Measurements from ENCODE around the gene CCDC93. TPM values are rescaled to one million over a fixed set of nuclear protein-coding genes. Genes with fewer than 3 reads are reported as not detected.

The CCDC93 gene
- total RNA-seq, 1 donor from 2014 or later: 64.5 TPM

- Mint-ChIP-seq H3K9me3 (ENCODE audit: unreplicated experiment) (no peaks in the 10 kb centered on the region), H3K27ac (ENCODE audit: unreplicated experiment) (peak overlapping the region; percentile 3), H3K27me3 (ENCODE audit: unreplicated experiment) (no peaks in the 10 kb centered on the region), H3K36me3 (ENCODE audit: low read depth, unreplicated experiment) (peaks cover 51% of the 10 kb centered on the region), H3K4me3 (ENCODE audit: unreplicated experiment) (peak overlapping the region; percentile 26), H3K4me1 (ENCODE audit: unreplicated experiment) (peaks cover 36% of the 10 kb centered on the region)
- DNase-seq (ENCODE audit: low spot score): no peak
- TF ChIP-seq, protein P1, sequence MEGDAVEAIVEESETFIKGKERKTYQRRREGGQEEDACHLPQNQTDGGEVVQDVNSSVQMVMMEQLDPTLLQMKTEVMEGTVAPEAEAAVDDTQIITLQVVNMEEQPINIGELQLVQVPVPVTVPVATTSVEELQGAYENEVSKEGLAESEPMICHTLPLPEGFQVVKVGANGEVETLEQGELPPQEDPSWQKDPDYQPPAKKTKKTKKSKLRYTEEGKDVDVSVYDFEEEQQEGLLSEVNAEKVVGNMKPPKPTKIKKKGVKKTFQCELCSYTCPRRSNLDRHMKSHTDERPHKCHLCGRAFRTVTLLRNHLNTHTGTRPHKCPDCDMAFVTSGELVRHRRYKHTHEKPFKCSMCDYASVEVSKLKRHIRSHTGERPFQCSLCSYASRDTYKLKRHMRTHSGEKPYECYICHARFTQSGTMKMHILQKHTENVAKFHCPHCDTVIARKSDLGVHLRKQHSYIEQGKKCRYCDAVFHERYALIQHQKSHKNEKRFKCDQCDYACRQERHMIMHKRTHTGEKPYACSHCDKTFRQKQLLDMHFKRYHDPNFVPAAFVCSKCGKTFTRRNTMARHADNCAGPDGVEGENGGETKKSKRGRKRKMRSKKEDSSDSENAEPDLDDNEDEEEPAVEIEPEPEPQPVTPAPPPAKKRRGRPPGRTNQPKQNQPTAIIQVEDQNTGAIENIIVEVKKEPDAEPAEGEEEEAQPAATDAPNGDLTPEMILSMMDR (IDR thresholded peaks at IDR 0.05; ENCODE audit: unreplicated experiment): no peak
These were observed 56.3 kb downstream of the CCDC93 start for GRCh38 chr2:117957616-117958015.

GRCh38 chr2:117956036-117956796 is 57.7 kb downstream of the CCDC93 start:
- no peak for DNase-seq (ENCODE audit: low spot score)
- Mint-ChIP-seq H3K27ac (ENCODE audit: unreplicated experiment) (no peak overlapping the region), H3K9me3 (ENCODE audit: unreplicated experiment) (no peaks in the 10 kb centered on the region), H3K4me1 (ENCODE audit: unreplicated experiment) (peaks cover 28% of the 10 kb centered on the region), H3K27me3 (ENCODE audit: unreplicated experiment) (no peaks in the 10 kb centered on the region), H3K4me3 (ENCODE audit: unreplicated experiment) (no peak overlapping the region), H3K36me3 (ENCODE audit: low read depth, unreplicated experiment) (peaks cover 64% of the 10 kb centered on the region)
- TF ChIP-seq, protein P1 (IDR thresholded peaks at IDR 0.05; ENCODE audit: unreplicated experiment): no peak

DNA sequence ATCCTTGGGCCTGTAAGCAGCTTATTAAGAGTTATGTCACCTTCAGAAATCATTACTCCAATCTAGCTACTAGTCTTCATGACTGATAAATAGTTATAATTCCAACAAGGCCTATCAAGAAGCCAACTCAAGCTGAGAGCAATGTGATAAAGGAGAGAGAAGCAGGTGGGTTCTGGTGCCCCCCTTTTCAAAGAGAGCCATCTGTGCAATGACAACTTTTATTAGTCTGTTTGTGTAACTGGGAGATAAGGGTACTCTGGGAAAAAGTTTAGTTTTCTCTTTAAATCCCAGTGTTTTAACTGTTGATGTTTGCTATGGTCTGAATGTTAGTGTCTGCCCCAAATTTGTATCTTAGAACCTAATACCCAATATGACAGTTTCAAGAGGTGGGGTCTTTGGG is 60.6 kb downstream of the CCDC93 start:
- H3K27ac Mint-ChIP-seq (ENCODE audit: unreplicated experiment): no peak overlapping the region
- H3K36me3 Mint-ChIP-seq (ENCODE audit: low read depth, unreplicated experiment): peaks cover 55% of the 10 kb centered on the region
- H3K4me3 Mint-ChIP-seq (ENCODE audit: unreplicated experiment): no peak overlapping the region
- H3K9me3 Mint-ChIP-seq (ENCODE audit: unreplicated experiment): no peaks in the 10 kb centered on the region
- TF ChIP-seq, protein P1 (IDR thresholded peaks at IDR 0.05; ENCODE audit: unreplicated experiment): no peak
- H3K4me1 Mint-ChIP-seq (ENCODE audit: unreplicated experiment): peaks cover 15% of the 10 kb centered on the region
- no peaks in the 10 kb centered on the region for H3K27me3 Mint-ChIP-seq (ENCODE audit: unreplicated experiment)
- no peak for DNase-seq (ENCODE audit: low spot score)

- Mint-ChIP-seq H3K9me3 (ENCODE audit: unreplicated experiment) (no peaks in the 10 kb centered on the region), H3K27ac (ENCODE audit: unreplicated experiment) (no peak overlapping the region), H3K4me3 (ENCODE audit: unreplicated experiment) (no peak overlapping the region), H3K4me1 (ENCODE audit: unreplicated experiment) (peaks cover 10% of the 10 kb centered on the region), H3K36me3 (ENCODE audit: low read depth, unreplicated experiment) (peaks cover 54% of the 10 kb centered on the region), H3K27me3 (ENCODE audit: unreplicated experiment) (no peaks in the 10 kb centered on the region)
- TF ChIP-seq, protein P1 (IDR thresholded peaks at IDR 0.05; ENCODE audit: unreplicated experiment): no peak
- DNase-seq (ENCODE audit: low spot score): no peak
These were observed 61.2 kb downstream of the CCDC93 start for GRCh38 chr2:117952701-117953100.

GRCh38 chr2:117952228-117952627 is 61.6 kb downstream of the CCDC93 start:
- TF ChIP-seq, protein P1 (IDR thresholded peaks at IDR 0.05; ENCODE audit: unreplicated experiment): no peak
- Mint-ChIP-seq H3K36me3 (ENCODE audit: low read depth, unreplicated experiment) (peaks cover 52% of the 10 kb centered on the region), H3K4me1 (ENCODE audit: unreplicated experiment) (peaks cover 7% of the 10 kb centered on the region), H3K9me3 (ENCODE audit: unreplicated experiment) (no peaks in the 10 kb centered on the region), H3K4me3 (ENCODE audit: unreplicated experiment) (no peak overlapping the region), H3K27me3 (ENCODE audit: unreplicated experiment) (no peaks in the 10 kb centered on the region), H3K27ac (ENCODE audit: unreplicated experiment) (no peak overlapping the region)
- DNase-seq (ENCODE audit: low spot score): no peak
